Measurements from ENCODE around the gene DLL1.
A peak's percentile ranks its signal among the peaks of the same experiment; 100 is the strongest.

The DLL1 gene

GRCh38 chr6:170297576-170298330 lies 6.9 kb upstream of the DLL1 start:
- Histone ChIP-seq H3K9ac (ENCODE audit: low read depth, low read length) (no peak overlapping the region), H3K4me2 (ENCODE audit: insufficient read depth, low read length) (no peak overlapping the region), H3K4me1 (ENCODE audit: insufficient read depth, low read length) (peaks cover 14% of the 10 kb centered on the region), H4K20me1 (ENCODE audit: insufficient read depth, low read length) (peaks cover 21% of the 10 kb centered on the region), H3K36me3 (ENCODE audit: insufficient read depth, low read length) (no peaks in the 10 kb centered on the region), H3K9me3 (ENCODE audit: insufficient read depth, low read length, severe bottlenecking) (peaks cover 4% of the 10 kb centered on the region), H3K27me3 (ENCODE audit: insufficient read depth, low read length, poor library complexity) (peaks cover 35% of the 10 kb centered on the region), H3K27ac (ENCODE audit: low read length) (no peak overlapping the region), H2AFZ (ENCODE audit: low read depth, low read length) (no peak overlapping the region), H3K4me3 (ENCODE audit: low read depth in 1 of 2, low read length in 2 of 2) (no peak overlapping the region), H3K79me2 (ENCODE audit: insufficient read depth, low read length) (no peaks in the 10 kb centered on the region)
- TF ChIP-seq EZH2 (IDR thresholded peaks at IDR 0.05; ENCODE audit: borderline replicate concordance, low read depth, low read length, severe bottlenecking), result no peak
- TF ChIP-seq CTCF (IDR thresholded peaks at IDR 0.05; ENCODE audit: borderline replicate concordance, extremely low read depth, low read length, poor library complexity, severe bottlenecking), result no peak
- ATAC-seq (ENCODE audit: insufficient read depth, low read depth) (no peak), DNase-seq (no peak)

- Histone ChIP-seq H3K27ac (ENCODE audit: low read length) (no peak overlapping the region), H3K4me3 (ENCODE audit: low read depth in 1 of 2, low read length in 2 of 2) (no peak overlapping the region), H3K4me2 (ENCODE audit: insufficient read depth, low read length) (no peak overlapping the region), H3K9me3 (ENCODE audit: insufficient read depth, low read length, severe bottlenecking) (peaks cover 4% of the 10 kb centered on the region), H3K36me3 (ENCODE audit: insufficient read depth, low read length) (no peaks in the 10 kb centered on the region), H2AFZ (ENCODE audit: low read depth, low read length) (no peak overlapping the region), H3K79me2 (ENCODE audit: insufficient read depth, low read length) (no peaks in the 10 kb centered on the region), H3K9ac (ENCODE audit: low read depth, low read length) (no peak overlapping the region), H4K20me1 (ENCODE audit: insufficient read depth, low read length) (peaks cover 29% of the 10 kb centered on the region), H3K4me1 (ENCODE audit: insufficient read depth, low read length) (peaks cover 14% of the 10 kb centered on the region), H3K27me3 (ENCODE audit: insufficient read depth, low read length, poor library complexity) (peaks cover 43% of the 10 kb centered on the region)
- no peak for DNase-seq
- ATAC-seq (ENCODE audit: insufficient read depth, low read depth), result no peak
- TF ChIP-seq CTCF (IDR thresholded peaks at IDR 0.05; ENCODE audit: borderline replicate concordance, extremely low read depth, low read length, poor library complexity, severe bottlenecking), result no peak
- no peak for TF ChIP-seq EZH2 (IDR thresholded peaks at IDR 0.05; ENCODE audit: borderline replicate concordance, low read depth, low read length, severe bottlenecking)
Measured at GRCh38 chr6:170296746-170297575, 6.1 kb upstream of the DLL1 start.

GRCh38 chr6:170296423-170296745 lies 5.5 kb upstream of the DLL1 start:
- peaks cover 17% of the 10 kb centered on the region for H3K4me1 ChIP-seq (ENCODE audit: insufficient read depth, low read length)
- H3K79me2 ChIP-seq (ENCODE audit: insufficient read depth, low read length), result no peaks in the 10 kb centered on the region
- H2AFZ ChIP-seq (ENCODE audit: low read depth, low read length), result no peak overlapping the region
- peak overlapping the region in 1 of 2 experiments; percentile 62; a peak in 1 of 4 replicates for H3K4me3 ChIP-seq (ENCODE audit: low read depth in 1 of 2, low read length in 2 of 2)
- H3K27me3 ChIP-seq (ENCODE audit: insufficient read depth, low read length, poor library complexity), result peaks cover 49% of the 10 kb centered on the region
- TF ChIP-seq CTCF (IDR thresholded peaks at IDR 0.05; ENCODE audit: borderline replicate concordance, extremely low read depth, low read length, poor library complexity, severe bottlenecking) (no peak), EZH2 (IDR thresholded peaks at IDR 0.05; ENCODE audit: borderline replicate concordance, low read depth, low read length, severe bottlenecking) (no peak)
- H3K27ac ChIP-seq (ENCODE audit: low read length), result no peak overlapping the region
- H4K20me1 ChIP-seq (ENCODE audit: insufficient read depth, low read length), result peaks cover 30% of the 10 kb centered on the region
- no peak overlapping the region for H3K9ac ChIP-seq (ENCODE audit: low read depth, low read length)
- ATAC-seq (ENCODE audit: insufficient read depth, low read depth) (no peak), DNase-seq (no peak)
- peaks cover 4% of the 10 kb centered on the region for H3K9me3 ChIP-seq (ENCODE audit: insufficient read depth, low read length, severe bottlenecking)
- peak overlapping the region; percentile 99 for H3K4me2 ChIP-seq (ENCODE audit: insufficient read depth, low read length)
- no peaks in the 10 kb centered on the region for H3K36me3 ChIP-seq (ENCODE audit: insufficient read depth, low read length)

Data from DND-41 (cell line).